Right lobe of liver (tissue), 6 donors: ENCODE results near the gene CDH23. TPM values are rescaled to one million over a fixed set of nuclear protein-coding genes. Genes with fewer than 3 reads are reported as not detected.
A peak's percentile ranks its signal among the peaks of the same experiment; 100 is the strongest.

Source experiments
- ATAC-seq, 4 donors: fragments of 200-7000 bp; cut with Tn5 transposase; one replicate each; pipeline ENCODE4 v1.9.1; 2020; ENCODE audit warnings: mild to moderate bottlenecking in 4 of 4, moderate library complexity in 4 of 4
- DNase-seq, 3 donors: peaks; one replicate each; pipeline ENCODE4 v3.0.0-alpha.2; 2020
- H3K27ac ChIP-seq, 3 donors: fragments of 200-600 bp; one replicate each; pipeline ENCODE4 v1.8.0; 2022
- H3K27me3 ChIP-seq, 2 donors: fragments of 200-600 bp; one replicate each; pipeline ENCODE4 v1.8.0; 2022
- H3K36me3 ChIP-seq, 4 donors: fragments of 200-600 bp; sonication (generic) in 1 of 4; one replicate each; pipeline versions ENCODE4 v1.5.1 to v1.8.0; 2017 to 2022; ENCODE audit warnings: control low read depth in 1 of 4
- H3K4me1 ChIP-seq, 4 donors: fragments of 200-600 bp; sonication (generic) in 1 of 4; one replicate each; pipeline versions ENCODE4 v1.5.1 to v1.8.0; 2017 to 2022; ENCODE audit warnings: control low read depth in 1 of 4
- H3K4me3 ChIP-seq, 3 donors: fragments of 200-600 bp; one replicate each; pipeline ENCODE4 v1.8.0; 2022
- H3K9me3 ChIP-seq, 4 donors: fragments of 200-600 bp; sonication (generic) in 1 of 4; one replicate each; pipeline versions ENCODE4 v1.5.1 to v1.8.0; 2017 to 2022; ENCODE audit warnings: control low read depth in 1 of 4
- POLR2A ChIP-seq: fragments of 450-650 bp; IDR thresholded peaks from one replicate; pipeline ENCODE4 v1.6.1; 2017; ENCODE audit warnings: antibody characterized with exemption, mild to moderate bottlenecking
- WGBS: methylation state at CpG from one replicate; pipeline ENCODE4 v1.1.6; 2018; ENCODE audit warnings: low coverage, low lambda C conversion rate; ENCODE audit not compliant: insufficient coverage; ENCODE audit errors: missing lambda C conversion rate; 5-methylcytosine and 5-hydroxymethylcytosine counted together
- intact Hi-C, 2 donors: fragments of 100-400 bp; cut with DNase I; formaldehyde crosslinking; loops; one replicate each; pipeline versions ENCODE4 v1.11.2 to v1.14.1; 2022
- total RNA-seq, 6 experiments: library from RNA; depleted of rRNA in 2 of 6; stranded (reverse); fragments of >200 nt in 2 of 6; fragmentation: NEBNext Ultra II Directional in 3 of 6; extraction: Animal tissue kit (Norgen Biotek cat#: 25700) in 3 of 6; gene quantifications; one replicate each; pipeline versions ENCODE4 v1.1.0 to v1.2.4, GENCODE V29; 2016 to 2023
- TF ChIP-seq, protein P1 (sequence below), 4 donors: fragments of 200-600 bp in 3 of 4; fragments of 450-650 bp in 1 of 4; IDR thresholded peaks; one replicate each; pipeline versions ENCODE4 v1.5.1 to v1.8.0; 2016 to 2022; ENCODE audit warnings: antibody characterized with exemption in 4 of 4, mild to moderate bottlenecking in 2 of 4
- donor health status: DM: no; HTN: yes; CAD: no.
- donor health status: DM: no; HTN: no; CAD: no.
- donor health status: DM: no; HTN: no; CAD: no.
- donor health status: DM: no; HTN: yes; CAD: no.
- donor health status: DM: no; HTN: yes; CAD: no.

CDH23 gene
- total RNA-seq, 6 experiments from 2014 or later = 3.3 to 19.7 (median 6.3) TPM

DNA sequence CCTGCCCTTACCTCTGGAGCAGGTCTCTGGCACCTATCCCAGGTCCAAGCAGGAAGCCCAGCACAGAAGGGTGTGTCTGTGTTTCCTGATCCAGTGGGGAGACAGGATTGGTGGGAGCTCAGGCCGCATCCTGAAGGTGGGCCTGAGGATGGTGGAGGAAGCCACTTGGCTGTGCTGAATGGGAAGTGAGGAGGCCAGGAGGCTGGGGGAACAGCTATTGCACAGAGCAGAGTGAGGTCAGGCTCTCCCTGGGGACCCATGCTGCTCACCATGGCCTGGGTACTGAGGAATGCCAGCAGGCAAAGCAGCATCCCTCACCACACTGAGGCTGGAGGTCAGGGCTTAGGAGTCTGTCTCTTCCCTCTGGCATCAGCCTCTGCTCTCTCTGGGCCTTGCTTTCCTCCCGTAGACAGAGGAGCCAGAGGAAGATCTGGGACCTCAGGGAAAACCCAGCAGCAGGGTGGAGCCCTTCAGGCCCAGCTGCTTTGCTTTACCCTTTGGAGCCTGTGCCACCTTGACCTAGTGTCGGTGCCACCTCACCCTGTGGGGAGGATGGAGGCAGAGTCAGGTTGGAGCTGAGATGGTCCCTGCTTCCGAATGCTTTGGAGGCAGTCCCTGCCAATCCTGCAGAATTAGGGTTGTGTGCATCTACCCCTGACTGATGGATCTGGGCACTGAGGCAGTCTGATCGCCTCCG, 39.0 kb downstream of the CDH23 start:
- H3K4me3 ChIP-seq = no peak overlapping the region
- H3K27me3 ChIP-seq = no peaks in the 10 kb centered on the region
- H3K27ac ChIP-seq = no peak overlapping the region
- no peaks in the 10 kb centered on the region for H3K4me1 ChIP-seq
- WGBS = 100% methylated on average over 1 of the region's 6 CpGs
- intact Hi-C loops = no loop called here
- no peak for TF ChIP-seq POLR2A
- TF ChIP-seq, protein P1, sequence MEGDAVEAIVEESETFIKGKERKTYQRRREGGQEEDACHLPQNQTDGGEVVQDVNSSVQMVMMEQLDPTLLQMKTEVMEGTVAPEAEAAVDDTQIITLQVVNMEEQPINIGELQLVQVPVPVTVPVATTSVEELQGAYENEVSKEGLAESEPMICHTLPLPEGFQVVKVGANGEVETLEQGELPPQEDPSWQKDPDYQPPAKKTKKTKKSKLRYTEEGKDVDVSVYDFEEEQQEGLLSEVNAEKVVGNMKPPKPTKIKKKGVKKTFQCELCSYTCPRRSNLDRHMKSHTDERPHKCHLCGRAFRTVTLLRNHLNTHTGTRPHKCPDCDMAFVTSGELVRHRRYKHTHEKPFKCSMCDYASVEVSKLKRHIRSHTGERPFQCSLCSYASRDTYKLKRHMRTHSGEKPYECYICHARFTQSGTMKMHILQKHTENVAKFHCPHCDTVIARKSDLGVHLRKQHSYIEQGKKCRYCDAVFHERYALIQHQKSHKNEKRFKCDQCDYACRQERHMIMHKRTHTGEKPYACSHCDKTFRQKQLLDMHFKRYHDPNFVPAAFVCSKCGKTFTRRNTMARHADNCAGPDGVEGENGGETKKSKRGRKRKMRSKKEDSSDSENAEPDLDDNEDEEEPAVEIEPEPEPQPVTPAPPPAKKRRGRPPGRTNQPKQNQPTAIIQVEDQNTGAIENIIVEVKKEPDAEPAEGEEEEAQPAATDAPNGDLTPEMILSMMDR (IDR thresholded peaks at IDR 0.05) = no peak
- no peaks in the 10 kb centered on the region for H3K36me3 ChIP-seq
- no peaks in the 10 kb centered on the region for H3K9me3 ChIP-seq
- ATAC-seq (no peak), DNase-seq (peak in 1 of 3 donors; percentile 32)

DNA sequence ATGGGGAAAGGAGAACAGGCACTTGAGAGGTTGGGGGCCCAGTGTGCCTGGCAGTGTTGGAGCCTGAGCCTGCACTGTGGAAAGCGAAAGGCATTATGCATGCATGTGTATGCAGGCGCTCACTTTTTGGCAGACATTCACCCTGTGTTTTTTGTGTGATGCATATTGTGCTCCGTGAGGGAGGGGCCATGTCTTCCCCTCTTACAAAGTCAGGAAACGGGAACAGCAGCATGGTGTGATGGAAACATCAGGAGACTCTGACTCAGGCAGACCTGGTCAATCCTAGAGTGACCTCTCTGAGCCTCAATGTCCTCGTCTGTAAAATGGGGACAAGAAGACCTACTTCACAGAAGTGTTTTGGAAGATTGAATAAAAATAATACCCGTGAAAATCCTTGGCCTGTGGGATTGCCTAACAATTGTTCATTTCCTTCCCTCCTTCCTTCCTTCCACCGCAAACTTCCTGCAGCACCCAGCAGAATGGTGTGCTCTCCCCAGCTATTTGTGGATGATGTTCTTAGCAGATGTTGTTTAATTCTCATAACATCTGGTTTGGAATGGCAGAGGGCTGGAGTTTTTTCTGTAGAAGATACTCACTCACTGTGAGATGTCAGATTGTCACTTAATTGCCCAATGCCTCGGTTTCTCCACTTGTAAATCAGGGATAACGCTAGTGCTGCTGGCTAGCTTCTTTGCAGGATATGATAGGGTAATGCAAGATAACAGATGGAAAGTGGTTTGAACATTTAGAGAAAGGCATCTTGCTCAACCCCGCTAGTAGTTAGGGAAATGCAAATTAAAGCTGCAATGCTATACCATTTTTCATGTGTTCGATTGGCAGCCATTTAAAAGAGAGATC, 39.8 kb downstream of the CDH23 start:
- H3K36me3 ChIP-seq = no peaks in the 10 kb centered on the region
- TF ChIP-seq POLR2A = no peak
- TF ChIP-seq, protein P1 (IDR thresholded peaks at IDR 0.05) = no peak
- DNase-seq = peak in 1 of 3 donors; percentile 13
- H3K27ac ChIP-seq = no peak overlapping the region
- H3K4me1 ChIP-seq = no peaks in the 10 kb centered on the region
- H3K27me3 ChIP-seq = no peaks in the 10 kb centered on the region
- 70% methylated on average over 9 of the region's 11 CpGs for WGBS
- H3K4me3 ChIP-seq = no peak overlapping the region
- no peak for ATAC-seq
- intact Hi-C loops = no loop called here
- H3K9me3 ChIP-seq = no peaks in the 10 kb centered on the region

DNA sequence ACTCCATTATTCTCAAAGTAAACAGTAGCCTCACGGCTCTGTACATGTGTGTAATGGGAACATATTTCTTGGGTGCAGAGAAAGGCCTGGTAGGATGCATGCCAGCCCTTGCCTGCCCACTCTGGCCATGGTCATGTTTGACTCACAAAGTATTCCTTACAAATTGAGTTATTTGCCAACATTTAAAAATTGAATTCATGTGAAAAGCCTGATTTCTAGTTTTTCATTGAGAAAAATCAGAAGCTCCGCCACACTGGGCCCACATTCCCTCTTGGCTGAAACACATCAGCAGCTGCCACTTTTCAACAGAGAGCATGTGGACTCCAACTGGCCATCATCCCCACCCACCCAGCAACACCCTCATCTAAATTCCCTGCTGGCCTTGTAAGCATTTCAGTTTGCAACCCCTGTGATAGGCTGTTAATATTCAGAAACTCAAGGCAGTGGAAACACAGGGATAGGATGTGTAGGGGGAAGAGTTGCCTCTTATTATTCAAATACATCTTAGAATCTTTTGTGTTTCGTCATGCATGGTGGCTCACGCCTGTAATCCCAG, 40.9 kb downstream of the CDH23 start:
- no peak overlapping the region for H3K27ac ChIP-seq
- intact Hi-C loops = no loop called here
- H3K4me3 ChIP-seq = no peak overlapping the region
- no peaks in the 10 kb centered on the region for H3K4me1 ChIP-seq
- DNase-seq (no peak), ATAC-seq (no peak)
- TF ChIP-seq, protein P1 (IDR thresholded peaks at IDR 0.05) = no peak
- TF ChIP-seq POLR2A = no peak
- WGBS = 88% methylated on average over 4 of the region's 4 CpGs
- H3K27me3 ChIP-seq = no peaks in the 10 kb centered on the region
- no peaks in the 10 kb centered on the region for H3K36me3 ChIP-seq
- H3K9me3 ChIP-seq = no peaks in the 10 kb centered on the region

DNA sequence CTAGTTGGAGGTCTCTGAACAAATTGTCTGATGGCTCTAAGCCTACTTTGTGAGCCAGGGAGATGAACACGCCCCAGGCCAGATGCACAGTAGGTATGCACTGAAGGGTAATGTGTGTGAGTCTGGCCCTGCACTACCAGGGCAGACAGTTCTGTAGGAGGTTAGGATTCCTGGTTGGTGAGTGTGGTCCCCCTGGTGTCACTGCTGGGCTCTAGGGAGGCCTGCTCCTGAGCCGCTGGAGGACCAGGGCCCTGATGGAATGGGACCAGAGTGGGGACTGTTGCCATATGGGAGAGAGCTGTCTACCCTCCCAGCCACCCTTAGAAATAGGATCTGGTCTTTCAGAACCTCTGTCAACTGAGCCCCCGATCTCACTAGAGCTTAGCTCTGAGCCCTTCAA, 42.0 kb downstream of the CDH23 start:
- Histone ChIP-seq H3K27ac (no peak overlapping the region), H3K27me3 (no peaks in the 10 kb centered on the region), H3K4me1 (no peaks in the 10 kb centered on the region), H3K9me3 (no peaks in the 10 kb centered on the region), H3K4me3 (no peak overlapping the region), H3K36me3 (no peaks in the 10 kb centered on the region)
- intact Hi-C loops = no loop called here
- TF ChIP-seq POLR2A = no peak
- TF ChIP-seq, protein P1 (IDR thresholded peaks at IDR 0.05) = no peak
- 89% methylated on average over 3 of the region's 3 CpGs for WGBS
- ATAC-seq (no peak), DNase-seq (no peak)
